Activated CD4-positive, alpha-beta T cell treated with anti-CD3 and anti-CD28 coated beads for 36 hours (primary cell): Measurements from ENCODE around the gene TBC1D10A. TPM values are rescaled to one million over a fixed set of nuclear protein-coding genes. Genes with fewer than 3 reads are reported as not detected.

Experiments used
- ATAC-seq: fragments of 200-7000 bp; cut with Tn5 transposase; one replicate; pipeline ENCODE4 v1.10.0; 2021; ENCODE audit warnings: mild to moderate bottlenecking, moderate library complexity
- CTCF ChIA-PET: fragments of 350-600 bp; sonication (Branson Sonifier 250); formaldehyde crosslinking; loops from one replicate; lab custom pipeline; 2021; ENCODE audit warnings: antibody characterized with exemption; lab: Charles Lee
- POLR2A ChIA-PET: fragments of 350-600 bp; sonication (Branson Sonifier 250); formaldehyde crosslinking; loops from one replicate; lab custom pipeline; 2021; ENCODE audit warnings: antibody characterized with exemption, inconsistent platforms; lab: Charles Lee
- DNase-seq: peaks from one replicate; pipeline ENCODE4 v3.0.0-alpha.2; 2020
- H3K27ac Mint-ChIP-seq: one replicate; pipeline ENCODE4 v1.8.0; 2021; ENCODE audit warnings: mixed read lengths
- H3K27me3 Mint-ChIP-seq: one replicate; pipeline ENCODE4 v1.8.0; 2021; ENCODE audit warnings: mixed read lengths
- H3K36me3 Mint-ChIP-seq: one replicate; pipeline ENCODE4 v1.8.0; 2021; ENCODE audit warnings: low read depth, mixed read lengths
- H3K4me1 Mint-ChIP-seq: one replicate; pipeline ENCODE4 v1.8.0; 2021; ENCODE audit warnings: mixed read lengths
- H3K4me3 Mint-ChIP-seq: one replicate; pipeline ENCODE4 v1.8.0; 2021; ENCODE audit warnings: mild to moderate bottlenecking, moderate library complexity, mixed read lengths
- H3K9me3 Mint-ChIP-seq: one replicate; pipeline ENCODE4 v1.8.0; 2021; ENCODE audit warnings: low read depth, mixed read lengths
- intact Hi-C, 2 experiments: fragments of 100-400 bp; cut with DNase I in 1 of 2; cut with micrococcal nuclease in 1 of 2; formaldehyde crosslinking; loops; one replicate each; pipeline versions ENCODE4 v1.14.2 to v1.15.1; 2022 to 2024; cut with DNase I, micrococcal nuclease
- total RNA-seq, 2 experiments: library from RNA; stranded (reverse); gene quantifications; one replicate each; pipeline ENCODE4 v1.2.3, GENCODE V29; 2021

The TBC1D10A gene
- total RNA-seq, 2 experiments from 2014 or later, result 20.1 to 21.6 TPM

DNA sequence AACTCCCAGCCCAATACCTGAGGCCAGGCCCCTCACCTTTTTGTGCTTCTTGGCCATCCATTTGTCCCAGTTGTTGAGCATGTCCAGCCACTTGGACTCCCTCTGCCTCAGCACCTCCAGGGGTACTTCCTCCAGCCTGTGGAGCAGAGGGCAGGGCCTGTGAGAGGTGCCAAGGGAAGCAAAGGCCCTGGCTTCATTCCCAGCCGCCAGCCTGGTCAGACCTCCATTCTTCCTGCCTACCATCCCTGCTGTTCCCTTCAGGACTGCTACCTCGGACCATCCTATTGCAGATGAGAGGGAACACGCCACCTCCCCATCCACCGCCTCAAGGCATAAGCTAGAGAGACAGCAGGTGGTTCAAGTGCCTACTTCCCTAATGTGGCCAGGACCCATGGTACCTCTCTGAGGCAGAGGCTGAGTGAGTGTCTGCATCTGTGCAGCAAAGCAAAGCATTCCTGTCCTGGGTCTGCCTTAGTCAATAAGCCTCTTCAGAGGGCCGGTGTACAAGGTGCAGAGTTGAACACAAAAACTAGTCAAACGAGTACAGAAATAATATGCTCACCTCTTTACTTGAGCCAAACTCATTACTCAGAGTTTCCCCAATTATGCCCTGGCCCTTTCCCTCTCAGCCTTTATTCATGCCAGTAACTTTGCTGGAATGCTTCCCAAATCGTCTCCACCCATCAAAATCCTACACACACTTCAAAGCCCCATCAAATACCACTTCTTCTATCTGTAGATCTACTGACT lies 22.1 kb downstream of the TBC1D10A start:
- CTCF ChIA-PET, result interaction anchor here (0.6 to 3.4 kb wide), 6 partner anchors 11 to 39 kb away, joined by 3 to 17 read pairs (median 8); partner anchors contain the start of gene CASTOR1
- no peak for ATAC-seq

DNA sequence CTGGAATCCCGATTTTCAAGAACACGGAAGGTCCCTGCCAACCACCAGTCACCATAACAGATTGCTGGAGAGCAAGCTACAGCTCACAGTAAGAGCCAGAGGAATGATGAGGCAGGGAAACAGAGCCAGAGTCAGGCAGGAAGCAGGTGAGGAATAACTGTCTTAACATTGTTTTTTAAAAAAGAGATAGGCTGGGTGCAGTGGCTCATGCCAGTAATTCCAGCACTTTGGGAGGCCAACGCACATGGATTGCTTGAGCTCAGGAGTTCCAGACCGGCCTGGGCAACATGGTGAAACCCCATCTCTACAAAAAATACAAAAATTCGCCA lies 24.0 kb downstream of the TBC1D10A start:
- ATAC-seq (no peak), DNase-seq (no peak)
- H3K4me1 Mint-ChIP-seq, result peaks cover 87% of the 10 kb centered on the region
- peak overlapping the region; percentile 85 for H3K27ac Mint-ChIP-seq
- CTCF ChIA-PET, result interaction anchor here (0.5 to 3.4 kb wide), 10 partner anchors 9 to 833 kb away, joined by 3 to 17 read pairs (median 3); partner anchors contain the start of genes CASTOR1, CCDC157, RNF215 and SF3A1
- H3K36me3 Mint-ChIP-seq, result peaks cover 32% of the 10 kb centered on the region
- intact Hi-C loops, result loop anchor here in 1 of 2 experiments (2.0 kb wide), 1 partner anchor 14 kb away; the partner anchor contains the start of gene CASTOR1
- H3K27me3 Mint-ChIP-seq, result no peaks in the 10 kb centered on the region
- POLR2A ChIA-PET, result no interaction called here
- H3K4me3 Mint-ChIP-seq, result peak overlapping the region; percentile 25
- no peaks in the 10 kb centered on the region for H3K9me3 Mint-ChIP-seq

More for the DNA sequence above, 22.1 kb downstream of the TBC1D10A start:
- POLR2A ChIA-PET, result interaction anchor here (1.0 kb wide), 1 partner anchor 13 kb away, joined by 3 read pairs; no protein-coding TSS in a partner anchor
- Mint-ChIP-seq H3K4me3 (peak overlapping the region; percentile 59), H3K36me3 (peaks cover 22% of the 10 kb centered on the region), H3K27me3 (no peaks in the 10 kb centered on the region), H3K9me3 (no peaks in the 10 kb centered on the region), H3K27ac (peak overlapping the region; percentile 85), H3K4me1 (peaks cover 89% of the 10 kb centered on the region)
- intact Hi-C loops, result loop anchor here in 1 of 2 experiments (1.0 to 5.0 kb wide), 2 partner anchors 52 to 288 kb away; partner anchors contain the start of genes PES1 and SF3A1
- DNase-seq, result no peak

DNA sequence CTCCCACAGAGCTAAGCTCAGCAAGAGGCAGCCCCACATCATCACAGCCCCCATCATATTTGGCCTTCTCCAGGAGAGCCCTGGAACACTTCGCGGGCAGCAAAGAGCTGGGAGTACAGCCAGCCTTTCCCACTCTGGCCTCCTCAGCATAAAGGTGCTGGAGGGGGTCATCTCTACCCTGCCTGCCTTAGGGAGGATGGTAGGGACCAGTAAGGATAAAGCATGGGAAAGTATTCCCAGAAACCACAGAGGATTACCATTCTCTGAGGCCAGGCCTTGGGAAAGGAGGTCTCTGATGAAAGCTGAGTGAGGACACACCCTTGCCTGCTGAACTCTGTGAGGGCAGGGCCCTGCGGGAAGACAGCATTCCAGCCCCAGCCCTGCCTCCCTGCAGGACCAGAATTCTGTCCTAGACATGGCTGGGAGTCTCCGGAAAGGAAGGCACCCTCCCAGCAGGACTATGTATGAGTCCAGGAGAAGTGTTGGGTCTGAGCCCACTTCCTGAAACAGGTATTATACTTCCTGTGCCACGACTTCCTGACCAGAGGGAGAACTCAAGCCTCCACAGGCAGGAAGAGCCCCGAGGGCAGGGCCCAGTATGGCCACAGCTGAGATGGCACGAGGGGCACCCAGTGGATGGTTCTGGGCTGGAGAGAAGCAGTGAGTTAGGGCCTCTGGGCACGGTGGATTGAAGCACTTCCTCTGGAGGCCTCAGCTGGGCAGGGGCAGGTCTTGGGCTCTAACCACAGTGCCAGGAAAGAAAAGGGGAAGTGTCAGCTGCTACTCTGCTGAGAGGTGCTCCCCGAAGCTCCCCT lies 24.5 kb downstream of the TBC1D10A start:
- no peaks in the 10 kb centered on the region for H3K27me3 Mint-ChIP-seq
- H3K4me3 Mint-ChIP-seq, result peak overlapping the region; percentile 25
- peaks cover 32% of the 10 kb centered on the region for H3K36me3 Mint-ChIP-seq
- intact Hi-C loops, result loop anchor here in 1 of 2 experiments (2.0 kb wide), 1 partner anchor 13 kb away; the partner anchor contains the start of gene CASTOR1
- peaks cover 88% of the 10 kb centered on the region for H3K4me1 Mint-ChIP-seq
- H3K27ac Mint-ChIP-seq, result peak overlapping the region; percentile 85
- no peaks in the 10 kb centered on the region for H3K9me3 Mint-ChIP-seq
- POLR2A ChIA-PET, result no interaction called here
- ATAC-seq (no peak), DNase-seq (no peak)
- CTCF ChIA-PET, result interaction anchor here (0.6 to 3.4 kb wide), 8 partner anchors 12 to 304 kb away, joined by 3 to 17 read pairs (median 3); partner anchors contain the start of genes CASTOR1, CCDC157, RNF215 and SF3A1

DNA sequence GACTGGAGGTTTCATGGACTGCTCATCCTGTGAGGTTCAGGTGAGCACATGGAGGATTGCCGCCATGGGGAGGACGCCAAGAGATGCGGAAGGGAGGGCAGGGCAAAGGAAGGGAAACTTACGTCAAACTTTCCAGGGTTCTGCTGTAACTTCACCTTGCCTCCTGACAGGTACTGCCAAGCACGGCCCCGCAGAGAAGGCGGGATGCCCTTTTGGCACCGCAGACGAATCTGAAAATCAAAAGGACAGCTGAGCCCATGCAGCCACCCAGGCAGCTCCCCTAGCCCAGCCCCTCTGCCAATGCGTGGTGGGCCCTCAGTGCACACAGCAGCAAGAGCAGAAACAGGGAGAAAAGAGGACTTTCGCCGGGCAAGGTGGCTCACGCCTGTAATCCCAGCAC lies 27.4 kb downstream of the TBC1D10A start:
- H3K4me3 Mint-ChIP-seq, result no peak overlapping the region
- POLR2A ChIA-PET, result no interaction called here
- peak overlapping the region; percentile 51 for H3K27ac Mint-ChIP-seq

DNA sequence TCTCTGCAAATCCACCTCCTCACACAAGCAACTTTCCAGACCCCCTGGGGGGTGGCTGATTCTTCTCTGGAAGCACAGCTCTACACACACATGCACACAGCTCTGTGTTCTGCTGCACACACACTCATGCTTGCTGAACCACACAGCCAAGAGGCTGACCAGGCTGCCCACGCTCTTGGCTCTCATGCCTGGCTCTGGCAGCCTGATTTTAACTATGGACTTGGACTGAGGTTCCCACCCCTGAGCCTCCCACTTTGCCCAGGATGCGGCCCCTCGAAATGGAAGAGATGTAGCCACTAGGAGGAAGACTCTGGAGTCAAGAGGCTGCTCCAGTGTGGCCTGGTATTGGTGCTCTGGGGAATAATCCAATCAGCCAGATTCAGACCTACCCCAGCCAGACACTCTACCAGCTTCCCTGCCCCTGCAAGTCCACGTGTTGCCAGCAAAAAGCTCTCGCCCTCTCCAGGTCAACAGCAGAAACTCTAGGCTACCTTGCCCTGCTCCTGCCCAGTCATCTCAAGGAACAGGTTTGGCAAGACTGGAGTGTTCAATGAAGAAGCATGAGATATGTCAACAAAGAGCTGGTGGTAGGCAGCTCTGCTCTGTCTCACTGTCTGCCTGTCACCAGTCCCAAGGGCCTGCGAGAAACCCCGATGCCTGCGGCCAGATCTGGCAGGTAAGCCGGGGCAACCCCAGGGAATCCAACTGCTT lies 28.6 kb downstream of the TBC1D10A start:
- intact Hi-C loops, result no loop called here
- no peak for ATAC-seq
- H3K27ac Mint-ChIP-seq, result peak overlapping the region; percentile 11
- no peaks in the 10 kb centered on the region for H3K27me3 Mint-ChIP-seq
- H3K4me3 Mint-ChIP-seq, result no peak overlapping the region
- no peak for DNase-seq
- ChIA-PET POLR2A (interaction anchor here (0.7 kb wide), 1 partner anchor 167 kb away, joined by 3 read pairs; no protein-coding TSS in a partner anchor), CTCF (interaction anchor here (0.6 to 3.8 kb wide), 5 partner anchors 10 to 745 kb away, joined by 3 to 20 read pairs (median 3); partner anchors contain the start of gene RNF215)
- no peaks in the 10 kb centered on the region for H3K9me3 Mint-ChIP-seq
- peaks cover 65% of the 10 kb centered on the region for H3K4me1 Mint-ChIP-seq
- H3K36me3 Mint-ChIP-seq, result peaks cover 37% of the 10 kb centered on the region

More for the DNA sequence above, 27.4 kb downstream of the TBC1D10A start:
- DNase-seq, result no peak
- ATAC-seq, result no peak
- H3K4me1 Mint-ChIP-seq, result peaks cover 77% of the 10 kb centered on the region
- no peaks in the 10 kb centered on the region for H3K27me3 Mint-ChIP-seq
- intact Hi-C loops, result no loop called here
- CTCF ChIA-PET, result interaction anchor here (0.7 to 3.8 kb wide), 2 partner anchors 12 to 15 kb away, joined by 3 to 20 read pairs; no protein-coding TSS in a partner anchor
- peaks cover 33% of the 10 kb centered on the region for H3K36me3 Mint-ChIP-seq
- H3K9me3 Mint-ChIP-seq, result no peaks in the 10 kb centered on the region

DNA sequence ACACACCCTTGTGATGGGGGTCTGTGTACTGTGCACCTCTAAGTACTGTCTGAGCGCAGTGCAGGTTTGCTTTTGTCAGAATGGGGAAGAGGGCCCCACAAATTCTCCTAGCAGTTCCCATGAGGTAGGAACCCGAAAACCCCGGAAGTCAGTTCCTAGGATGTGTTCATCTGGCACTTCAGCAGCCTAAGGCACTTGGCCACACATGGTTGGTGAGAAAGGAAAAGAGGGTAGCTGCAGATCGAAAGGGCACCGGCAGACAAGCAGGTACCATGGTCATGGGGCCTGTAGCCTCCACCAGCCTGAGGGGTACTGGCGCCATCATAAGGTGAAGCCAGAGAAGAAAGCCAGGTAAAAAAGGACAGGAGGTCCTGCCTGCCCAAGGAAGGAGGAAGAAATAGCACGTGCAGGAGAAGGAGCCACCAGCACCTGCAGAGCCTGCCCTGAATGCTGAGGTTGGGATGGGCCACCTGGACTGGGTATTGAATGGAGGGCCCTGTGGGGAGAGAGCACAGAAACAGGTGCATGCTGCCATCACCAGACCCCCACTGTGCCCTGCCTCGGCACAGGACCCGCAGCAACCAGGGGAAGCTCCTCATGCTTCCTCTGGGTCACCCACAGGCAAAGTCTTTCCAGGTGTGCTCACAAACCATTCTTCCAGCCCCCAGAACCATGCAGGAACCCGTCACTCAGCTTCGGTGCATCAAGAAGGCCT lies 29.3 kb downstream of the TBC1D10A start:
- intact Hi-C loops, result no loop called here
- Mint-ChIP-seq H3K36me3 (peaks cover 31% of the 10 kb centered on the region), H3K4me3 (no peak overlapping the region), H3K27ac (peak overlapping the region; percentile 76), H3K9me3 (no peaks in the 10 kb centered on the region), H3K27me3 (no peaks in the 10 kb centered on the region), H3K4me1 (peaks cover 58% of the 10 kb centered on the region)
- ChIA-PET POLR2A (interaction anchor here (0.7 kb wide), 1 partner anchor 166 kb away, joined by 3 read pairs; no protein-coding TSS in a partner anchor), CTCF (interaction anchor here (0.6 to 3.8 kb wide), 3 partner anchors 10 to 744 kb away, joined by 3 to 20 read pairs (median 3); no protein-coding TSS in a partner anchor)
- ATAC-seq (no peak), DNase-seq (no peak)

DNA sequence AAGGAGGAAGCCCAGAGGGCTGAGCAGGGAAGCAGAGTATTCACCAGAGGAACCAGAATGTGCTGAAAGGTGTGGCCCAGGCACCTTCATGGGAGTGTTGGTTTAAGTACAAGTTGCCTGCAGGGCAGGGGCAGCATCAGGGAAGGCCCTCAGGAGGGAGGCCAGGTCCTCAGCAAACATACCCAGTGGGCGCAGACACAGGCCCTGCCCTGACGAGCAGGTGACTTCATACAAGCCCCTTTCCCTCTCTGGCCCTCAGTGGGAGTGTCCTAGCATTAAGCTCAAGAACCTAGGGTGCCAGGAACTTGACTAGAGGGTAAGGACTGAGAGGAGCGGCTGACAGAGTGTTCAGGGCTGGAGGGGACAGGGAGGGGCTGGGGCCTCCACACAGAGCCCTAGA lies 29.9 kb downstream of the TBC1D10A start:
- POLR2A ChIA-PET, result no interaction called here

DNA sequence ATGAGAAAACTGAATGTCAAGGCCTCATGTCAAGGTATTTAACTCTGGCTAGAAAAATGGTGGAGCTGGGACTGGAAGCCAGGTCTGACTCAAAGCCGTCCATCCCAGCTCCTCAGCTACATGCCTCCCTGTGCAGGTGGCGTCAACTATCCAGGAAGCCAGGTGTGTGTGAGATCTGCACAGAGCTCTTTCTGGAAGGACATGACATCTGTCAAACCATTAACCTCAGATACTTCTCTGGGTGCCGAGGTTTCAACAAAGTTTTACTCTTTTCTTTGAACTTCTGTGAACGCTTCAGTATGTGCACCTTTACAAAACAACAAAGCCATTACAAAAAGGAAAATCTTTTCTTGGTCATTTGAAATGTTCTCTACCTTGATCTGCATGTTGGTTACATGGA lies 30.4 kb downstream of the TBC1D10A start:
- H3K36me3 Mint-ChIP-seq, result peaks cover 29% of the 10 kb centered on the region
- peak; percentile 12 for ATAC-seq
- no peaks in the 10 kb centered on the region for H3K27me3 Mint-ChIP-seq
- H3K9me3 Mint-ChIP-seq, result no peaks in the 10 kb centered on the region
- peak overlapping the region; percentile 76 for H3K27ac Mint-ChIP-seq
- H3K4me1 Mint-ChIP-seq, result peaks cover 47% of the 10 kb centered on the region
- H3K4me3 Mint-ChIP-seq, result no peak overlapping the region
- CTCF ChIA-PET, result interaction anchor here (0.5 to 3.8 kb wide), 8 partner anchors 9 to 188 kb away, joined by 3 to 20 read pairs (median 4); no protein-coding TSS in a partner anchor
- intact Hi-C loops, result no loop called here
- POLR2A ChIA-PET, result no interaction called here
- DNase-seq, result no peak

More for the DNA sequence above, 29.9 kb downstream of the TBC1D10A start:
- CTCF ChIA-PET, result interaction anchor here (1.3 to 3.8 kb wide), 4 partner anchors 9 to 130 kb away, joined by 3 to 20 read pairs (median 4); no protein-coding TSS in a partner anchor
- DNase-seq (no peak), ATAC-seq (no peak)
- Mint-ChIP-seq H3K9me3 (no peaks in the 10 kb centered on the region), H3K27me3 (no peaks in the 10 kb centered on the region), H3K4me1 (peaks cover 52% of the 10 kb centered on the region), H3K27ac (peak overlapping the region; percentile 76), H3K36me3 (peaks cover 31% of the 10 kb centered on the region), H3K4me3 (no peak overlapping the region)
- intact Hi-C loops, result no loop called here

DNA sequence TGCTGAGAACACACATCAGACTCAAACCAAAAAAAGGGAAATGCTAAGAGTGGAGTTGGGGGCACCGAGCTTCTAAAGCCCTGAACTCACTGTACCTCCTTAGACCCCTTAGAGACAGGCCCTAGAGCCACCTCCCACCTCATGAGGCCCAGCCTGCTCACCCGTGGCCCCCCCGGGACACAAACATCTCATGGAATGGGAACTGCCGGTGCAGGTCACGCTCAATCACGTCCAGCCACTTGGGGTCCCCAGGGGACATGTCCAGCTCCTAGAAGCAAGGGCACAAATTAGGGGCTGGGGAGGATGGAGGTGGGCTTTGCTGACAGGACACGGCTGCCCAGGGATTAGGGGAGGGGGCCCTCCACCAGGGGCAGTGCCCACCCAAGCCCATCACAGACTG lies 31.2 kb downstream of the TBC1D10A start:
- Mint-ChIP-seq H3K4me1 (peaks cover 42% of the 10 kb centered on the region), H3K9me3 (no peaks in the 10 kb centered on the region), H3K27ac (no peak overlapping the region), H3K4me3 (no peak overlapping the region), H3K27me3 (no peaks in the 10 kb centered on the region), H3K36me3 (peaks cover 25% of the 10 kb centered on the region)
- intact Hi-C loops, result no loop called here
- ChIA-PET CTCF (interaction anchor here (0.7 to 3.8 kb wide), 7 partner anchors 8 to 188 kb away, joined by 3 to 20 read pairs (median 4); no protein-coding TSS in a partner anchor), POLR2A (no interaction called here)
- DNase-seq (no peak), ATAC-seq (no peak)

DNA sequence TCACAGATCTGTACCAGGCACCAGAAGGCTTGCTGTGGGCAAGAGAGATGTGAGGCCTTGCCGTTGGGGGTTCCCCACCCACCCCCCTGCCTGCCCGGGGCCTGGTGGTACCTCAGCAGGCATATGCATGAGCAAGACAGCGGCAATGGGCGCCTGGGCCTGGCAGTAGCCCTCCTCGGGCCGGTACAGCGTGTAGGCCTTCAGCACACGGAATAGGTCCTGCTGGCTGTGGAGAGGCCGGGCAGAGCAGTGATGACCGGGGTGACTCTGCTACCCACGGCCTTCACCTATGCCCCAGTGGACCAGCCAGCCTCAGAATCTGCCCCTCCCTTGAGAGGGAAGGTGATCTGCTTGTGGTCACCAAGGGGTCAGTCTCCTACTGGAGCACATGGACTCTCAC lies 31.9 kb downstream of the TBC1D10A start:
- DNase-seq, result no peak
- Mint-ChIP-seq H3K27ac (no peak overlapping the region), H3K4me1 (peaks cover 49% of the 10 kb centered on the region), H3K4me3 (no peak overlapping the region), H3K27me3 (no peaks in the 10 kb centered on the region), H3K9me3 (no peaks in the 10 kb centered on the region), H3K36me3 (peaks cover 25% of the 10 kb centered on the region)
- ChIA-PET CTCF (interaction anchor here (1.0 to 1.2 kb wide), 2 partner anchors 11 to 15 kb away, joined by 3 to 4 read pairs; no protein-coding TSS in a partner anchor), POLR2A (no interaction called here)
- intact Hi-C loops, result no loop called here
- no peak for ATAC-seq
